GM23338 (cell line): ENCODE measurements around the gene ERO1B. TPM values are rescaled to one million over a fixed set of nuclear protein-coding genes. Genes with fewer than 3 reads are reported as not detected.

Experiments
- ATAC-seq: fragments of 200-7000 bp; cut with Tn5 transposase; 3 replicates; pipeline ENCODE4 v1.9.1; 2020
- DNase-seq: peaks from one replicate; pipeline ENCODE4 v3.0.0-alpha.2; 2015; ENCODE audit warnings: low spot score
- H2AFZ ChIP-seq: fragments of 200-600 bp; sonication (generic); 2 replicates; pipeline ENCODE4 v1.8.0; 2016; ENCODE audit warnings: antibody characterized with exemption, mild to moderate bottlenecking, moderate library complexity
- H3F3A ChIP-seq: fragments of 200-600 bp; sonication (generic); replicated peaks from 2 replicates; pipeline ENCODE4 v1.8.0; 2017; ENCODE audit warnings: antibody characterized with exemption, mixed run types, low read depth
- H3K27ac ChIP-seq: fragments of 200-600 bp; sonication (generic); 2 replicates; pipeline ENCODE4 v1.6.1; 2016; ENCODE audit warnings: low read depth
- H3K27me3 ChIP-seq: fragments of 200-600 bp; sonication (generic); 2 replicates; pipeline ENCODE4 v1.8.0; 2016; ENCODE audit warnings: mild to moderate bottlenecking, mixed run types, moderate library complexity; ENCODE audit not compliant: insufficient read depth
- H3K36me3 ChIP-seq: fragments of 200-600 bp; sonication (generic); 2 replicates; pipeline ENCODE4 v1.8.0; 2016; ENCODE audit warnings: mild to moderate bottlenecking; ENCODE audit not compliant: insufficient read depth
- H3K4me1 ChIP-seq: fragments of 200-600 bp; sonication (generic); 2 replicates; pipeline ENCODE4 v1.8.0; 2016; ENCODE audit warnings: mild to moderate bottlenecking, moderate library complexity; ENCODE audit not compliant: insufficient read depth
- H3K4me2 ChIP-seq: fragments of 200-600 bp; sonication (generic); 2 replicates; pipeline ENCODE4 v1.7.1; 2017; ENCODE audit warnings: mixed run types
- H3K4me3 ChIP-seq: fragments of 200-600 bp; sonication (generic); 2 replicates; pipeline ENCODE4 v1.6.1; 2016; ENCODE audit warnings: mixed run types
- H3K79me2 ChIP-seq: fragments of 200-600 bp; sonication (generic); replicated peaks from 2 replicates; pipeline ENCODE4 v1.8.0; 2017; ENCODE audit warnings: mild to moderate bottlenecking; ENCODE audit not compliant: insufficient read depth
- H3K9me2 ChIP-seq: fragments of 200-600 bp; sonication (generic); 2 replicates; pipeline ENCODE4 v1.8.0; 2017; ENCODE audit not compliant: insufficient read depth
- H4K20me1 ChIP-seq: fragments of 200-600 bp; sonication (generic); replicated peaks from 2 replicates; pipeline ENCODE4 v1.8.0; 2017; ENCODE audit warnings: mild to moderate bottlenecking; ENCODE audit not compliant: insufficient read depth
- H3K27ac Mint-ChIP-seq: 2 replicates; pipeline ENCODE4 v1.8.0; 2020; ENCODE audit warnings: inconsistent platforms, mild to moderate bottlenecking, moderate library complexity, mixed read lengths
- H3K27me3 Mint-ChIP-seq: 3 replicates; pipeline ENCODE4 v1.8.0; 2022; ENCODE audit warnings: low read depth, mild to moderate bottlenecking, moderate library complexity, mixed read lengths, inconsistent platforms; ENCODE audit not compliant: insufficient read depth, poor library complexity
- H3K36me3 Mint-ChIP-seq: 3 replicates; pipeline ENCODE4 v1.8.0; 2021; ENCODE audit warnings: low read depth, mild to moderate bottlenecking, inconsistent platforms, moderate library complexity, mixed read lengths
- H3K4me1 Mint-ChIP-seq: 3 replicates; pipeline ENCODE4 v1.8.0; 2020; ENCODE audit warnings: mild to moderate bottlenecking, inconsistent platforms, mixed read lengths
- H3K4me3 Mint-ChIP-seq: 3 replicates; pipeline ENCODE4 v1.8.0; 2021; ENCODE audit warnings: moderate library complexity, mild to moderate bottlenecking, inconsistent platforms, mixed read lengths
- H3K9me3 Mint-ChIP-seq: 3 replicates; pipeline ENCODE4 v1.8.0; 2020; ENCODE audit warnings: moderate library complexity, mild to moderate bottlenecking, inconsistent platforms, mixed read lengths
- CREB1 ChIP-seq: fragments of 250-450 bp; sonication (Bioruptor Pico); IDR thresholded peaks from 2 replicates; pipeline ENCODE4 v1.5.0; 2020; ENCODE audit warnings: low read depth, mild to moderate bottlenecking, moderate library complexity
- CTCF ChIP-seq, 2 experiments: fragments of 200-600 bp in 1 of 2; sonication (generic) in 1 of 2; conservative IDR thresholded peaks; 2 replicates each; pipeline versions ENCODE4 v1.5.1 to v1.6.1; 2016 to 2017; ENCODE audit warnings: antibody characterized with exemption in 2 of 2, low read depth in 2 of 2, mild to moderate bottlenecking in 2 of 2, moderate library complexity in 1 of 2
- EZH2 ChIP-seq: fragments of 200-600 bp; sonication (generic); IDR thresholded peaks from one replicate; pipeline ENCODE4 v1.8.0; 2017; ENCODE audit warnings: antibody characterized with exemption, mild to moderate bottlenecking, low read depth; ENCODE audit not compliant: unreplicated experiment
- EZH2phosphoT487 ChIP-seq: fragments of 200-600 bp; sonication (generic); IDR thresholded peaks from one replicate; pipeline ENCODE4 v1.8.1; 2018; ENCODE audit warnings: antibody characterized with exemption; ENCODE audit not compliant: unreplicated experiment
- JUNB ChIP-seq: IDR thresholded peaks from one replicate; pipeline ENCODE4 v1.6.1; 2016; ENCODE audit warnings: antibody characterized with exemption; ENCODE audit not compliant: unreplicated experiment
- NANOG ChIP-seq: IDR thresholded peaks from 2 replicates; pipeline ENCODE4 v1.6.1; 2016; ENCODE audit warnings: antibody characterized with exemption, borderline replicate concordance
- POLR2AphosphoS5 ChIP-seq: IDR thresholded peaks from 2 replicates; pipeline ENCODE4 v1.6.1; 2016; ENCODE audit warnings: antibody characterized with exemption, low read depth
- REST ChIP-seq: IDR thresholded peaks from one replicate; pipeline ENCODE4 v1.6.1; 2018; ENCODE audit warnings: antibody characterized with exemption; ENCODE audit not compliant: unreplicated experiment
- STAT1 ChIP-seq: IDR thresholded peaks from one replicate; pipeline ENCODE4 v1.6.1; 2016; ENCODE audit warnings: antibody characterized with exemption; ENCODE audit not compliant: unreplicated experiment
- ZNF114 ChIP-seq: fragments of 250-450 bp; sonication (Bioruptor Pico); IDR thresholded peaks from 2 replicates; pipeline ENCODE4 v1.5.0; 2020; ENCODE audit warnings: mild to moderate bottlenecking, moderate library complexity
- ZNF462 ChIP-seq: fragments of 250-450 bp; sonication (Bioruptor Pico); IDR thresholded peaks from 2 replicates; pipeline ENCODE4 v1.5.0; 2020; ENCODE audit warnings: mild to moderate bottlenecking, moderate library complexity
- polyA plus RNA-seq: library from polyadenylated mRNA; unstranded; fragments of >200 nt; fragmentation: Nextera tagmentation; extraction: Ambion mirVana; gene quantifications from 2 replicates; pipeline ENCODE4 v1.2.1, GENCODE V29; 2016
- total RNA-seq: library from RNA; depleted of rRNA; stranded (reverse); fragments of >200 nt; shearing (Covaris generic); gene quantifications from 2 replicates; pipeline ENCODE4 v1.2.3, GENCODE V29; 2014

Gene ERO1B
- total and polyA plus RNA-seq, 2 experiments from 2014 or later: 2.4 to 3.6 TPM

- DNase-seq (no peak), ATAC-seq (no peak)
- Histone ChIP-seq H3K79me2 (no peaks in the 10 kb centered on the region), H3K27ac (no peak overlapping the region), H2AFZ (no peak overlapping the region), H3K4me1 (no peaks in the 10 kb centered on the region), H3F3A (no peaks in the 10 kb centered on the region), H4K20me1 (no peaks in the 10 kb centered on the region), H3K4me3 (no peak overlapping the region), H3K4me2 (no peak overlapping the region), H3K36me3 (no peaks in the 10 kb centered on the region), H3K27me3 (no peaks in the 10 kb centered on the region), H3K9me2 (no peaks in the 10 kb centered on the region)
- no peaks in the 10 kb centered on the region for H3K27me3 Mint-ChIP-seq
- no peaks in the 10 kb centered on the region for H3K9me3 Mint-ChIP-seq
- H3K4me3 Mint-ChIP-seq: no peak overlapping the region
- TF ChIP-seq STAT1 (no peak), REST (no peak), EZH2 (no peak), JUNB (no peak), POLR2AphosphoS5 (no peak), ZNF462 (no peak), EZH2phosphoT487 (no peak), NANOG (no peak), CTCF (conservative IDR thresholded peaks at IDR 0.05; ENCODE audit: low read depth in 2 of 2) (no peak), ZNF114 (no peak), CREB1 (no peak)
- H3K4me1 Mint-ChIP-seq: no peaks in the 10 kb centered on the region
- H3K36me3 Mint-ChIP-seq: no peaks in the 10 kb centered on the region
- H3K27ac Mint-ChIP-seq: no peak overlapping the region
Measured at GRCh38 chr1:236240675-236241074, 41.1 kb downstream of the ERO1B start.
